HG02623 (cell line): ENCODE data around the gene MFAP2.
"Not testable (repeated sequence)": the region's sequence is repeated elsewhere in the genome, so short reads cannot be mapped to it uniquely, and the experiment has no call there.

ENCODE experiments used
- ATAC-seq: cut with Tn5 transposase; IDR thresholded peaks from one replicate; pipeline ENCODE4 v1.9.1; 2021; ENCODE audit warnings: moderate library complexity; ENCODE audit not compliant: unreplicated experiment

The MFAP2 gene

DNA sequence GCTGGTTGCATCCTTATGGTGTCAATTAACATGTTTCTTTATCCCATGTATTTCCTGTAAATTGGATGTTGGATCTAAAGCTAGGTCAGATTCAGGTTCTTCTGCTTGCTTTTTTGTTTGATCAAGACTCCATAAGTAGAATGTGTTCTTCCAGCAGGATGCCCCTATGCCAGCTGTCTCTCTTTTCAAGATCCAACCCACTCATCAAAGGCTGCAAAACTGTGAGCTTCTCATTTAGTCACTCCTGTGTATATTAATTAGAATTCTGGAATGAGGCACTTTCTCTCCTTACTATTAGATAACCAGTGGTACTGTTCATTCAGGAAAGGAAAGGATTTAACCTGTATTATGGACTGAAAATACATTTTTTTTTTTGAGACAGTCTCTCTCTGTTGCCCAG is 46.5 kb downstream of the MFAP2 start:
- not testable (repeated sequence) for ATAC-seq

DNA sequence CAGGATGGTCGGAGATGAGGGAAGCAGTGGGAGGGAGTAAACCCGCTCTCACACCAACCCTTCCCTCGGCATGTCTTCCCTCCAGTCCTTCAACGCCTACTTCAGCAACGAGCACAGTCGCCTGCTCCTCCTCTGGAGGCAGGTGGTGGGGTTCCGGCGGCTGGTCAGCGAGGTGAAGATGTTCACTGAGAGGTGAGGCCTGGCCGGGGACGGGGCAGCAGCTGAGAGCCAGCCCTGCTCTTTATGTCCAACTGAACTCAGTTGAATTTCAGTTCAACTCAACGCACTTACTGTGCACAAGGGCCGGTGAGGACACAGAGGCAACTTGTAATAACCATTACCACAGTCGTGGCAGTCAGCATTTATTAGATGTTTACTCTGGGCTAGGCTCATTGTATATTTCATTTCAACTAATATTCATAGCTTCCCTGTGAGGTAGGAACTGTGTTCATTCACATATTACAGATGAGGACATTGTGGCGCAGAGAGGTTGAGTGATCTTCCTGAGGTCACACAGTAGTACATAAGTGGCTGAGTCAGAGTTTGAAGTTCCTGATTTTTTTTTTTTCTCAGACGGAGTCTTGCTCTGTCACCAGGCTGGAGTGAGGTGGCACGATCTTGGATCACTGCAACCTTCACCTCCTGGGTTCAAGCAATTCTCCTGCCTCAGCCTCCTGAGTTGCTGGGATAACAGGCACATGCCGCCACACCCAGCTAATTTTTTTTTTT is 49.0 kb downstream of the MFAP2 start:
- ATAC-seq = not testable (repeated sequence)

DNA sequence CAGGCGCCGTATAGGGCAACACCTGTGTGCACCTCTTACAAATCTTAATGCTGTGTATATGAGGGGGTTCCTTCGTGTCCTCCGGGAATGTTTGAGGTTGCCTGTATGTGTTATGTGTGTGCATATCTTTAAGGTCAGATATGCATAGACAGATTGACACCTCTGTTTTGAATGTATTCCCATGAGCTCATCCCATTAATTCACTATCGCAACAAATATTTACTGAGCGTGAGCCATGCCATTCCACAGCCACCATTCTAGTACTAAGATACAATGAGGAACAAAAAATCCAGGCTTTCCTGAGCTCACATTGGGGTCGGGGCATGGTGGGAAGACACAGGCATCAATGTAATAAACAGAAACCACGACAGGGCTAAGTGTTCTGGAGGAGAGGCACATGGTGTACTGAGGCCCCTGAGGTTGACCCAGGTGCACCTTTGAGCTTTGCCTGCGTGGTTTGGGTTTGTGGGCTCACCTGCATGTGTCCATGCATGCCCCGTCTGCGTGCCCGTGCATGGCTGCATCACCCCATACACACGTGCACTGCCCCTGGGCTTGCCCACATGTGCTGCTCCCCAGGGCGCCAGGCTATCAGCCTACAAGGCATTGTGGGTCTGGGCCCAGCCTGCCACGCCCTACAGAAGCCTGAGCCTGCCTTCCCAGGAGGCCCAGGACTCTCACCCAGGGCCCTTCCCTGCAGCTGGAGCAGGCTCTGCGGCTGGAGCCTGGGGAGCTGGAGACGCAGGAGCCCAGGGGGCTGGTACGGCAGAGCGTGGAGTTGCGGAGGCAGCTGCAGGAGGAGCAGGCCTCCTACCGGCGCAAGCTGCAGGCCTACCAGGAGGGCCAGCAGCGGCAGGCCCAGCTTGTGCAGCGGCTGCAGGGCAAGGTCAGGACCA is 51.0 kb downstream of the MFAP2 start:
- ATAC-seq = not testable (repeated sequence)

DNA sequence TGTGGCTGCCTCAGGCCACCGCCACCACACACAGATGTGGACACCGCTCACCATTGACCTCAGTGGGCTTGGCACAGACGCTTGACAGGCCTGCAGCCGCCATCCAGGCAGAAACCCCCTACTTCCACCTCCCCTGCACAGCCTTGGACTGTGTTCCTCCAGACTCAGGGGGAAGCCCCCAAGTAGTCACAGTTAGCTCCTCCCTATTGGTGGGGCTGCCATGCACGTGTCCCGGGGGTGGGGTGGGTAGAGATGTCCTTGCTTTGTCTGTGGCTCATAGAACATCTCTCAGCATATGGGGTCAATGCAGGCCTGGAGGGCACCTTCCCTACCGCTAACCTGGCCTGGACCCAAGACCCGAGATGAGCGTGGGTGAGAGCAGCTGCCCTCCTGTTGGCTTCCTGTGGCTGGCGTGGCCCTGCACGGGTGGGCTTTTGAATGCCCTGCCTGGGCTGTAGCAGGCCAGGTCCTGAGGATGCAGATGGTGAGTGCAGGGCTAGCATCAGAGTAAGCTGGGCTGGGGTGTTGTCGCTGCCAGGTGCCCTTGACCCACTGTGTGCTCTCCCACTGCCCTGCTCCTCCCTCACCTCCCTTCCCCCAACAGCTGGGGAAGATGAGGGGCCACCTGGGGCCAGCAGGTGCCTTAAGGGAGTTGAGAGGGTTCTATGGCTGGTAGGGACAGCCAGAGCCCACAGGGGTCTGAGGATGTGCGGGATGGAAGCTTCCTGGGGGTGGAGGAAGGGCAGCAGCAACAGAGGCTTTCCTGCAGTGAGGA is 52.5 kb downstream of the MFAP2 start:
- no peak for ATAC-seq

DNA sequence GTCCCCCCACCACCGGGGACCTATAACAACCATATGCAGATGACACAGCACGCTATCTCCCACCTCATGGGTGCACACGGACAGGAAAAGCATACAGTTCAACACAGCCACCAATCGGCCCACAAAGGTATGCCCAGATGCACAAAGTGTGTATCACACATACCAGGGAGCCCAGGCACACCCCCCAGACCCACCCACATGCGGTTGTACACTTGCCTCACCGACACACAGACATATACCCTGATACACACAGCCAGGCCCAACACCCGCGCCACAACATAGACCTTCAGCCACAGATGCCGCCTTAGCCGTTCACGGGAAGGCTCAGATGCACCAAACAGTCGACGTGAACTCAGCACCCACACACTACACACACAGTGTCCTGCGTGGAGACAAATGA is 53.2 kb downstream of the MFAP2 start:
- ATAC-seq = no peak

DNA sequence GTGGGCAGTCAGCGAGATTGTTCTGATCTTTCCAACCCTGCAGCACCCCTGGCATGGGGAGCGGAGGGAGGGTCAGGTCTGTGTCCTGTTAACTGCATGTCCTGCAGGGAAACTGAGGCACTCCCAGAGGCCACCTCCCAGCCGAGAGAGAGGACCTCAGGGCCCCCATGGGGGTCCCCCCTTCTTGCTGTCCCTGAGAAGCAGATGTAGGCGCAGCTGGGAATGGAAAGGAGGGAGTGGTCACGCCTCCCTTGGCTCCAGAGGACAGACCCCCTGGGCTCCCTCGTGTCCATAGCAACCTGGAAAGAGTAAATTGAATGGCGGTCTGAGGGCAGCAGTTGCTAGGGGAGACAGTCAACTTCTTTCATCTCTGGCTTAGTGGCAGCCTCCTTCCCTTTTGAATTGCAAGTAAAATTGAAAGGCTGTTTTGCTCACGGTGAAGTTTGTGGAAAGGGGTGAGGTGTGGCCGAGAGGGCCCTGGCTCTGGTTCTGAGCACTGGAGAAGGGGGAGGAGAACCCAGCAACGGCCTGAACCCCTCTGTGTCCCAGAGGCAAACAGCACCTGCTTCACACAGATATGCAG is 53.8 kb downstream of the MFAP2 start:
- ATAC-seq = no peak

DNA sequence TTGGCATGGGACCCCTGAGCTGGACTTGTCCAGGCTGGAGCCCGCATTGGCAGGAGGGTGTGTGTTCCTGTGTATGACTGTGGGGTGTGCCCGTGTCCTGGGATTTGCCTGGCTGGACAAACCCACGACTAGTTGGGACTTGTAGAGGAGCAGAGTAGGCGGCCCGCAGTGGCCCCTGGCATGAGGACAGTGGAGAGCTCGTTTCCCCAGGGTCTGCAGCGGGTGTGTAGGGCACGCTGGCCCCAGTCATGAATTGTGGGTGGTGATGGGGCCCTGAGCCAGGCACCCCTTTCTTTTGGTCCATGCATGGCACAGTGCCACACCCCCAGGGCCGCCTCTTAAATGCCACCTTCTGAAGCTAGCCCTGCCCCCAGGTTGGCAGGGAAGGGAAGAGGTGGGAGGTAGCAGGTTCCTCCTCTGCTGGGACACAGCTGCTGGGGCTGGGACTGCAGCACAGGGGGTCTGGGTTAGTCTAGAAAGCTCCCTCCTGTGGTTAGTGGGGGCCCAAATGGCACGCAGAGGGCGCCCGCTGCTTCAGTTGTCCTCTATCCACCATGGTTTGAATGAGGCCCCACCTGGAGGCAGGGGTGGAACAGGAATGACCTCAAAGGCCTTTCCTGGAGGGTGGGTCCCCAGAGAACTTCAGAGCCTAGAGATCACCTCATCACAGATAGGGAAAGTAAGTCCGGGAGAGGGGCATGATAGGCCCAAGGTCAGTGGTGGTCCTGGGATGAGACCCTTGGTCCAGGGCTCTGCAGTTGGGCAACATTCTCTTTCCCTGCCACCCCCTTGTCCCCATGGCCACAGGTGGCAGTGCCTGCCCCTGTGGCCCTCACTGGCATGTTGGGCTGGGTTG is 54.6 kb downstream of the MFAP2 start:
- no peak for ATAC-seq

DNA sequence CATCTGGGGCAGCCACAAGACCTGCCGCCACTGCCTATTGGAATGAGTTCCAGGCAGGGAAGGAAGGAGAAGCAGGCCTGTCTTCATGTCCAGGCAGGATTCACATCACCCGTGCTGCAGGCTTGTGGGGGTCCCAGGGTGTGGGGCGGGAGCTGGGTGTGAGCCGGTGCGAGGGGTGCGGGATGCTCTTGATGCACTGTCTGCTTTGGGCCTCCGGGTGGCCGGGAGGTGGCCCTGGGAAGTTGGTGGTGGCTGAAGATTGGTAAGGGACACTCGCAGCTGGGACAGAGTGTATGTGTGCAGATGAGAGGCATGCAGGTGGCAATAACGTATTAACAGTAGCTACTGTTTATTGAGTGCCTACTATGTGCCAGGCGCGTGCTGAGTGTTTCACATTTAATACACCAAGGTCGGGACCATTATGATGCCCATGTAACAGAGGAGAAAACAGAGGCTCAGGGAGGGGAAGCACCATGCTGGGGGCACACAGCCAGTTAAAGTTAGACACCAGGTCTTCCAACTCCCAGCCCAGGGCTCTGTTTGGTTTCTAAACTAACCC is 55.4 kb downstream of the MFAP2 start:
- no peak for ATAC-seq
